Astrocyte (in vitro differentiated cells and primary cell): ENCODE results near the gene TMPRSS13. TPM values are rescaled to one million over a fixed set of nuclear protein-coding genes. Genes with fewer than 3 reads are reported as not detected.

Source experiments
- DNase-seq: peaks from one replicate; pipeline ENCODE4 v3.0.0-alpha.2; 2010; ENCODE audit warnings: low read depth
- FAIRE-seq: peaks from 2 replicates; lab custom pipeline; 2011; peaks lifted over from hg19 to GRCh38; lab: Jason Lieb, UNC
- H2AFZ ChIP-seq: 2 replicates; pipeline ENCODE4 v1.6.0; 2012; ENCODE audit warnings: low read depth, low read length, inconsistent platforms
- H3K27ac ChIP-seq: 2 replicates; pipeline ENCODE4 v1.5.1; 2011; ENCODE audit warnings: low read depth, low read length, inconsistent platforms
- H3K27me3 ChIP-seq: 2 replicates; pipeline ENCODE4 v1.6.0; 2011; ENCODE audit warnings: low read length, inconsistent platforms; ENCODE audit not compliant: insufficient read depth
- H3K36me3 ChIP-seq: 2 replicates; pipeline ENCODE4 v1.5.1; 2011; ENCODE audit warnings: low read length, inconsistent platforms; ENCODE audit not compliant: insufficient read depth
- H3K4me1 ChIP-seq: 2 replicates; pipeline ENCODE4 v1.5.1; 2011; ENCODE audit warnings: low read length, inconsistent platforms; ENCODE audit not compliant: insufficient read depth
- H3K4me2 ChIP-seq: 2 replicates; pipeline ENCODE4 v1.6.0; 2012; ENCODE audit warnings: low read length, inconsistent platforms
- H3K4me3 ChIP-seq: 2 replicates; pipeline ENCODE4 v1.5.1; 2011; ENCODE audit warnings: low read depth, mild to moderate bottlenecking, low read length, inconsistent platforms; ENCODE audit not compliant: insufficient read depth
- H3K79me2 ChIP-seq: 2 replicates; pipeline ENCODE4 v1.6.0; 2012; ENCODE audit warnings: mild to moderate bottlenecking, low read length, inconsistent platforms; ENCODE audit not compliant: insufficient read depth
- H3K9ac ChIP-seq: 2 replicates; pipeline ENCODE4 v1.6.0; 2012; ENCODE audit warnings: mild to moderate bottlenecking, low read length, inconsistent platforms
- H3K9me3 ChIP-seq: 2 replicates; pipeline ENCODE4 v1.5.1; 2012; ENCODE audit warnings: low read depth, mild to moderate bottlenecking, low read length, inconsistent platforms; ENCODE audit not compliant: insufficient read depth
- H4K20me1 ChIP-seq: 2 replicates; pipeline ENCODE4 v1.6.0; 2012; ENCODE audit warnings: low read length, inconsistent platforms; ENCODE audit not compliant: insufficient read depth
- H3K27ac Mint-ChIP-seq: one replicate; pipeline ENCODE4 v1.8.0; 2021; ENCODE audit warnings: mild to moderate bottlenecking, mixed read lengths; ENCODE audit not compliant: unreplicated experiment
- H3K27me3 Mint-ChIP-seq: one replicate; pipeline ENCODE4 v1.8.0; 2021; ENCODE audit warnings: low read depth, mixed read lengths; ENCODE audit not compliant: unreplicated experiment
- H3K36me3 Mint-ChIP-seq: one replicate; pipeline ENCODE4 v1.8.0; 2021; ENCODE audit warnings: low read depth, mixed read lengths; ENCODE audit not compliant: unreplicated experiment
- H3K4me1 Mint-ChIP-seq: one replicate; pipeline ENCODE4 v1.8.0; 2021; ENCODE audit warnings: low read depth, mixed read lengths; ENCODE audit not compliant: unreplicated experiment
- H3K4me3 Mint-ChIP-seq: one replicate; pipeline ENCODE4 v1.8.0; 2021; ENCODE audit warnings: mild to moderate bottlenecking, moderate library complexity, mixed read lengths; ENCODE audit not compliant: unreplicated experiment
- H3K9me3 Mint-ChIP-seq: one replicate; pipeline ENCODE4 v1.8.0; 2021; ENCODE audit warnings: mild to moderate bottlenecking, mixed read lengths; ENCODE audit not compliant: unreplicated experiment
- CTCF ChIP-seq: IDR thresholded peaks from 2 replicates; pipeline ENCODE4 v1.5.1; 2011; ENCODE audit warnings: low read depth, mild to moderate bottlenecking, inconsistent platforms, low read length, moderate library complexity; ENCODE audit not compliant: insufficient read depth
- EZH2 ChIP-seq: IDR thresholded peaks from 2 replicates; pipeline ENCODE4 v1.6.1; 2012; ENCODE audit warnings: mild to moderate bottlenecking, low read length, inconsistent platforms; ENCODE audit not compliant: insufficient read depth
- total RNA-seq: library from RNA; stranded (reverse); gene quantifications from 2 replicates; pipeline ENCODE4 v1.2.1, GENCODE V29; 2021

TMPRSS13 gene
- total RNA-seq, 1 donor from 2014 or later, result 0.66 TPM

- Mint-ChIP-seq H3K27me3 (peaks cover 34% of the 10 kb centered on the region), H3K27ac (no peak overlapping the region), H3K36me3 (no peaks in the 10 kb centered on the region), H3K9me3 (no peaks in the 10 kb centered on the region), H3K4me1 (peaks cover 11% of the 10 kb centered on the region), H3K4me3 (no peak overlapping the region)
- Histone ChIP-seq H3K27ac (no peak overlapping the region), H3K27me3 (peaks cover 15% of the 10 kb centered on the region), H4K20me1 (no peaks in the 10 kb centered on the region), H2AFZ (no peak overlapping the region), H3K9me3 (no peaks in the 10 kb centered on the region), H3K4me3 (no peak overlapping the region), H3K36me3 (no peaks in the 10 kb centered on the region), H3K4me2 (no peak overlapping the region), H3K9ac (no peak overlapping the region), H3K79me2 (no peaks in the 10 kb centered on the region), H3K4me1 (peaks cover 8% of the 10 kb centered on the region)
- DNase-seq (no peak), FAIRE-seq (no peak)
- TF ChIP-seq CTCF (no peak), EZH2 (no peak)
Measured at GRCh38 chr11:117908959-117909610, 20.1 kb downstream of the TMPRSS13 start.

DNA sequence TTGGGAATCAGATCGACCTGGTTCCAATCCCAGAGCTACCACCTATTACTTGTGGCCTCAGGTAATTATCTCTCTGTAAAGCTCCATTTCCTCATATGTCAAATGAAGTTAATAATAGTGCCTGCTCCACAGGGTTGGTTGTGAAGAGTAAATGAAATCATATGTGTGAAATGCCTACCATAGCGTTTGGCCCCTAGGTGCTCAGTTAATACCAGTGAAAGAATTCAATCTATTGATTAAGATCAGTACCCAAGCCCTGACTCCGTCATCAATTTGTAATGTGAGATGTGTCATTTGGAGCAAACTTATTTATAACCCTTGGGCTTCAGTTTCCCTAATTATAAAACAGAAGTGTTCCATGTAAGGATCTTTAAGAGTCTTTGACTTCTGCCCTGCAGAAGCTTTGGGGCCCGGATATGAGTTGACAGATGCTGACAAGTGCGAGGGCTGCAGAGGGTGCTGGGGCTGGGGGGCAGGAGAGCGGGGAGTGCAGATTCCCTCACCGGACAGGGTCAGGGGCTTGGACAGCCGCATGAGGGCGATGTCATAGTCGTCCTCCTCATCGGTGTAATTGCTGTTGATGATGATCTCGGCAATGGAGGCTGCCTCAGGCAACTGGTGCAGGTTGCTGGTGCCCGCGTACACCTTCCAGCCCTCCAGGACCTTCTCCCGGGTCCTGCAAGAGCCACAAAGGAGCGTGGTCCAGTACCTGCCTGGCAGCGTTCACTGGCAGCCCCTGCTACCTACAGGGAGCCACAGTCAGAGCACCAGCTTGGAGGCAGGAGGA, 20.9 kb downstream of the TMPRSS13 start:
- no peaks in the 10 kb centered on the region for H4K20me1 ChIP-seq
- H3K9ac ChIP-seq, result no peak overlapping the region
- H3K27ac Mint-ChIP-seq, result peak overlapping the region; percentile 97
- peaks cover 13% of the 10 kb centered on the region for H3K27me3 ChIP-seq
- no peak overlapping the region for H3K4me3 ChIP-seq
- peaks cover 8% of the 10 kb centered on the region for H3K4me1 ChIP-seq
- no peak for TF ChIP-seq EZH2
- TF ChIP-seq CTCF, result no peak
- H3K4me3 Mint-ChIP-seq, result no peak overlapping the region
- DNase-seq, result no peak
- H3K79me2 ChIP-seq, result no peaks in the 10 kb centered on the region
- H3K36me3 Mint-ChIP-seq, result no peaks in the 10 kb centered on the region
- H3K27ac ChIP-seq, result no peak overlapping the region
- H3K9me3 ChIP-seq, result no peaks in the 10 kb centered on the region
- no peaks in the 10 kb centered on the region for H3K9me3 Mint-ChIP-seq
- no peak for FAIRE-seq
- H2AFZ ChIP-seq, result no peak overlapping the region
- peaks cover 32% of the 10 kb centered on the region for H3K27me3 Mint-ChIP-seq
- H3K36me3 ChIP-seq, result no peaks in the 10 kb centered on the region
- no peak overlapping the region for H3K4me2 ChIP-seq
- peaks cover 11% of the 10 kb centered on the region for H3K4me1 Mint-ChIP-seq
